ENCODE results near the gene CNNM1. TPM values are rescaled to one million over a fixed set of nuclear protein-coding genes. Genes with fewer than 3 reads are reported as not detected.

Gene CNNM1
- total RNA-seq, 2 experiments from 2014 or later = not detected

GRCh38 chr10:99325281-99325680 lies 3.9 kb upstream of the CNNM1 start:
- Histone ChIP-seq H3K4me3 (ENCODE audit: low read depth, low read length, poor library complexity, severe bottlenecking) (no peak overlapping the region), H3K79me2 (ENCODE audit: insufficient read depth, low read depth, low read length) (no peaks in the 10 kb centered on the region), H4K20me1 (ENCODE audit: insufficient read depth, low read length) (no peaks in the 10 kb centered on the region), H3K9me3 (ENCODE audit: low read length) (no peaks in the 10 kb centered on the region), H2AFZ (ENCODE audit: low read length) (no peak overlapping the region), H3K4me2 (ENCODE audit: low read length) (no peak overlapping the region), H3K27ac (ENCODE audit: low read depth, low read length, poor library complexity, severe bottlenecking) (no peak overlapping the region), H3K9me2 (ENCODE audit: insufficient read depth, low read length) (no peaks in the 10 kb centered on the region), H3K4me1 (ENCODE audit: insufficient read depth, low read length, poor library complexity, severe bottlenecking) (no peaks in the 10 kb centered on the region), H3K36me3 (ENCODE audit: insufficient read depth, low read length) (no peaks in the 10 kb centered on the region)
- intact Hi-C loops (cut with micrococcal nuclease; ENCODE audit: unreplicated experiment) = no loop called here
- no peak for TF ChIP-seq EZH2phosphoT487 (IDR thresholded peaks at IDR 0.05; ENCODE audit: borderline replicate concordance, low read depth, low read length)
- TF ChIP-seq CTCF (conservative IDR thresholded peaks at IDR 0.05; ENCODE audit: low read length) = no peak
- ChIA-PET CTCF (ENCODE audit: unreplicated experiment) (no interaction called here), POLR2A (interaction anchor here (0.6 to 1.4 kb wide), 4 partner anchors 9 to 487 kb away, joined by 3 to 4 read pairs (median 3); no protein-coding TSS in a partner anchor)
- DNase-seq (ENCODE audit: low spot score) = no peak
- BruUV-seq (replicated peaks) = no TSS peak

GRCh38 chr10:99326871-99327270 lies 2.3 kb upstream of the CNNM1 start:
- CTCF ChIA-PET (ENCODE audit: unreplicated experiment) = no interaction called here
- no peaks in the 10 kb centered on the region for H3K9me2 ChIP-seq (ENCODE audit: insufficient read depth, low read length)
- no peak for TF ChIP-seq EZH2phosphoT487 (IDR thresholded peaks at IDR 0.05; ENCODE audit: borderline replicate concordance, low read depth, low read length)
- no peak for TF ChIP-seq CTCF (conservative IDR thresholded peaks at IDR 0.05; ENCODE audit: low read length)
- no peak overlapping the region for H2AFZ ChIP-seq (ENCODE audit: low read length)
- H3K79me2 ChIP-seq (ENCODE audit: insufficient read depth, low read depth, low read length) = no peaks in the 10 kb centered on the region
- no peak for DNase-seq (ENCODE audit: low spot score)
- H3K4me1 ChIP-seq (ENCODE audit: insufficient read depth, low read length, poor library complexity, severe bottlenecking) = no peaks in the 10 kb centered on the region
- POLR2A ChIA-PET = no interaction called here
- intact Hi-C loops (cut with micrococcal nuclease; ENCODE audit: unreplicated experiment) = no loop called here
- H3K9me3 ChIP-seq (ENCODE audit: low read length) = no peaks in the 10 kb centered on the region
- H4K20me1 ChIP-seq (ENCODE audit: insufficient read depth, low read length) = no peaks in the 10 kb centered on the region
- no peaks in the 10 kb centered on the region for H3K36me3 ChIP-seq (ENCODE audit: insufficient read depth, low read length)
- BruUV-seq (replicated peaks) = no TSS peak
- H3K27ac ChIP-seq (ENCODE audit: low read depth, low read length, poor library complexity, severe bottlenecking) = no peak overlapping the region
- no peak overlapping the region for H3K4me2 ChIP-seq (ENCODE audit: low read length)
- H3K4me3 ChIP-seq (ENCODE audit: low read depth, low read length, poor library complexity, severe bottlenecking) = no peak overlapping the region

- intact Hi-C loops (cut with micrococcal nuclease; ENCODE audit: unreplicated experiment) = no loop called here
- no peak overlapping the region for H3K4me3 ChIP-seq (ENCODE audit: low read depth, low read length, poor library complexity, severe bottlenecking)
- H3K9me3 ChIP-seq (ENCODE audit: low read length) = no peaks in the 10 kb centered on the region
- CTCF ChIA-PET (ENCODE audit: unreplicated experiment) = no interaction called here
- H2AFZ ChIP-seq (ENCODE audit: low read length) = no peak overlapping the region
- no peaks in the 10 kb centered on the region for H3K79me2 ChIP-seq (ENCODE audit: insufficient read depth, low read depth, low read length)
- no peaks in the 10 kb centered on the region for H3K4me1 ChIP-seq (ENCODE audit: insufficient read depth, low read length, poor library complexity, severe bottlenecking)
- no peak overlapping the region for H3K4me2 ChIP-seq (ENCODE audit: low read length)
- no peak for TF ChIP-seq CTCF (conservative IDR thresholded peaks at IDR 0.05; ENCODE audit: low read length)
- TF ChIP-seq EZH2phosphoT487 (IDR thresholded peaks at IDR 0.05; ENCODE audit: borderline replicate concordance, low read depth, low read length) = no peak
- no peaks in the 10 kb centered on the region for H4K20me1 ChIP-seq (ENCODE audit: insufficient read depth, low read length)
- no TSS peak for BruUV-seq (replicated peaks)
- H3K9me2 ChIP-seq (ENCODE audit: insufficient read depth, low read length) = no peaks in the 10 kb centered on the region
- no peak overlapping the region for H3K27ac ChIP-seq (ENCODE audit: low read depth, low read length, poor library complexity, severe bottlenecking)
- no peak for DNase-seq (ENCODE audit: low spot score)
- H3K36me3 ChIP-seq (ENCODE audit: insufficient read depth, low read length) = no peaks in the 10 kb centered on the region
- POLR2A ChIA-PET = no interaction called here
Observed at GRCh38 chr10:99328579-99329303, 415 bp upstream of the CNNM1 start.
